Endothelial cell of umbilical vein (primary cell): Measurements from ENCODE around the gene RPL5.

Experiments
- CTCF ChIP-seq, 2 donors: IDR thresholded peaks; 1 replicate in 1 of 2; 2 replicates in 1 of 2; pipeline ENCODE4 v1.5.1; 2011; ENCODE audit warnings: low read length in 2 of 2, mild to moderate bottlenecking in 2 of 2, moderate library complexity in 2 of 2, control low read depth in 1 of 2, inconsistent platforms in 1 of 2, low read depth in 1 of 2; ENCODE audit not compliant: insufficient read depth in 1 of 2; ENCODE audit errors: extremely low read depth in 1 of 2
- POLR2A ChIP-seq: IDR thresholded peaks from 2 replicates; pipeline ENCODE4 v1.6.1; 2012; ENCODE audit warnings: low read depth, mild to moderate bottlenecking, control low read depth, low read length

GRCh38 chr1:92820024-92820423 is 11.8 kb upstream of the RPL5 start:
- TF ChIP-seq CTCF (IDR thresholded peaks at IDR 0.05; ENCODE audit: extremely low read depth in 1 of 2, insufficient read depth in 1 of 2, low read depth in 1 of 2, low read length in 2 of 2) (no peak), POLR2A (no peak)
